ENCODE results near the gene ANKRD28. TPM values are rescaled to one million over a fixed set of nuclear protein-coding genes. Genes with fewer than 3 reads are reported as not detected.

The ANKRD28 gene
- total RNA-seq, 1 experiment from 2014 or later, result 113 TPM

GRCh38 chr3:15791525-15791924, 6.3 kb downstream of the ANKRD28 start:
- H3K79me2 ChIP-seq (ENCODE audit: low read length), result peaks cover 97% of the 10 kb centered on the region

DNA sequence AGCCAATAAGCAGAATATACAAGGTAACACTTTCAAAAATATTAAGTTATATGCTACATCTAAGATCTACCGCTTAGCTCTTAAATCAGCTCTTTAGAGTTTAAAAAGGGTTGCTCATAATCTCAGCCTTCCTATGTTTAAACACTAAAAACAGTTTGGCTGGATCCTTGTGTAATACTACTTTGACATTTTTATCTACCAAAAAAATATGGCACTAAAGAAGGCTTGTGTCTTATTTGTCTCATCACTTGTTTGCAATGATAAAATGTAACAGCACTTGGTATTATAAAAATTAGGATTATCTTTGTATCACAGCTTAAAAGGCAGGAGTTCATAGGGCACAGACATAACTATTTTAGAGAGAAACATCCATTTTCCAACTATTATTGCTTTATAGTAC, 9.8 kb downstream of the ANKRD28 start:
- H3K79me2 ChIP-seq (ENCODE audit: low read length), result peaks cover 97% of the 10 kb centered on the region
- no peaks in the 10 kb centered on the region for H3K27me3 ChIP-seq (ENCODE audit: low read length)
- H3K4me1 ChIP-seq (ENCODE audit: low read length), result peaks cover 16% of the 10 kb centered on the region
- no peak overlapping the region for H3K9ac ChIP-seq (ENCODE audit: low read length)
- no peaks in the 10 kb centered on the region for H4K20me1 ChIP-seq (ENCODE audit: insufficient read depth, low read depth, low read length)
- no peak overlapping the region for H2AFZ ChIP-seq (ENCODE audit: low read length)
- no peak overlapping the region for H3K4me3 ChIP-seq (ENCODE audit: low read length)
- no peaks in the 10 kb centered on the region for H3K9me3 ChIP-seq (ENCODE audit: low read length)
- no peak overlapping the region for H3K4me2 ChIP-seq (ENCODE audit: low read depth, low read length, poor library complexity, severe bottlenecking)
- DNase-seq, result no peak
- H3K36me3 ChIP-seq (ENCODE audit: insufficient read depth, low read length), result peaks cover 43% of the 10 kb centered on the region
- no peaks in the 10 kb centered on the region for H3K9me2 ChIP-seq (replicated peaks; ENCODE audit: insufficient read depth, low read length)
- no peak overlapping the region for H3K27ac ChIP-seq (ENCODE audit: low read length)

More at GRCh38 chr3:15791525-15791924, 6.3 kb downstream of the ANKRD28 start:
- peaks cover 37% of the 10 kb centered on the region for H3K36me3 ChIP-seq (ENCODE audit: insufficient read depth, low read length)
- H3K9me3 ChIP-seq (ENCODE audit: low read length), result no peaks in the 10 kb centered on the region
- H3K4me3 ChIP-seq (ENCODE audit: low read length), result no peak overlapping the region
- H3K9me2 ChIP-seq (replicated peaks; ENCODE audit: insufficient read depth, low read length), result no peaks in the 10 kb centered on the region
- no peak overlapping the region for H2AFZ ChIP-seq (ENCODE audit: low read length)
- H4K20me1 ChIP-seq (ENCODE audit: insufficient read depth, low read depth, low read length), result no peaks in the 10 kb centered on the region
- DNase-seq, result no peak
- H3K27ac ChIP-seq (ENCODE audit: low read length), result no peak overlapping the region
- no peak overlapping the region for H3K9ac ChIP-seq (ENCODE audit: low read length)
- H3K27me3 ChIP-seq (ENCODE audit: low read length), result no peaks in the 10 kb centered on the region
- H3K4me2 ChIP-seq (ENCODE audit: low read depth, low read length, poor library complexity, severe bottlenecking), result no peak overlapping the region
- H3K4me1 ChIP-seq (ENCODE audit: low read length), result peaks cover 32% of the 10 kb centered on the region

GRCh38 chr3:15787526-15787925, 10.3 kb downstream of the ANKRD28 start:
- H3K4me1 ChIP-seq (ENCODE audit: low read length), result peaks cover 16% of the 10 kb centered on the region
- peaks cover 97% of the 10 kb centered on the region for H3K79me2 ChIP-seq (ENCODE audit: low read length)
- H3K27ac ChIP-seq (ENCODE audit: low read length), result no peak overlapping the region
- no peak overlapping the region for H3K4me2 ChIP-seq (ENCODE audit: low read depth, low read length, poor library complexity, severe bottlenecking)
- H3K9ac ChIP-seq (ENCODE audit: low read length), result no peak overlapping the region
- no peak for DNase-seq
- no peak overlapping the region for H3K4me3 ChIP-seq (ENCODE audit: low read length)
- H3K36me3 ChIP-seq (ENCODE audit: insufficient read depth, low read length), result peaks cover 40% of the 10 kb centered on the region
- no peaks in the 10 kb centered on the region for H3K27me3 ChIP-seq (ENCODE audit: low read length)
- no peaks in the 10 kb centered on the region for H3K9me3 ChIP-seq (ENCODE audit: low read length)
- no peak overlapping the region for H2AFZ ChIP-seq (ENCODE audit: low read length)
- no peaks in the 10 kb centered on the region for H3K9me2 ChIP-seq (replicated peaks; ENCODE audit: insufficient read depth, low read length)
- H4K20me1 ChIP-seq (ENCODE audit: insufficient read depth, low read depth, low read length), result no peaks in the 10 kb centered on the region

DNA sequence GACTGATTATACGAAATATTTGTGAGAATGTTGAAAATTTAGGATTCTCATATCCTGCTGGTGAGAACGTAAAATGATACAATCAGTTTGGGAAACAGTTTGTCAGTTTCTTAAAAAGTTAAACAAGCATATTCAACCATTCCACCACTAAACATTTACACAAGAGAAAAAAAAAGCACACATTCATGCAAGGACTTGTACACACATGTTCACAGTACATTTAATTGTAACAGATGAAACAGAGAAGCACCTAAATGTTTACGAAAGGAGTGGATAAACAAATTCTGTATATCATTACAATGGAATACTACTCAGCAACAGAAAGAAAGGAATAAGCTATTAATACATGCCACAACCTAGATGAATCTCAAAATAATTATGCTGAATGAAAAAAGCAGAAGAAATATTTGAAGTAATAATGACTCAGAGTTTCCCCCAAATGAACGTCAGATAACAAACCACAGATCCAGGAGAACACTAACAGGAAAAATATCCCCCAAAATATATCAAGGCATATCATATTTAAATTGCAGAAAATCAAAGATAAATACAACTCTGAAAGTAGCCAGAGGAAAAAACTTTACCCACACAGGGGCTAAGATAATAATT, 14.3 kb downstream of the ANKRD28 start:
- H3K9ac ChIP-seq (ENCODE audit: low read length), result no peak overlapping the region

GRCh38 chr3:15782429-15782828, 15.3 kb downstream of the ANKRD28 start:
- Histone ChIP-seq H3K4me2 (ENCODE audit: low read depth, low read length, poor library complexity, severe bottlenecking) (no peak overlapping the region), H3K9me2 (replicated peaks; ENCODE audit: insufficient read depth, low read length) (no peaks in the 10 kb centered on the region), H3K27ac (ENCODE audit: low read length) (no peak overlapping the region), H3K4me1 (ENCODE audit: low read length) (peaks cover 12% of the 10 kb centered on the region), H4K20me1 (ENCODE audit: insufficient read depth, low read depth, low read length) (no peaks in the 10 kb centered on the region), H3K9ac (ENCODE audit: low read length) (no peak overlapping the region), H3K79me2 (ENCODE audit: low read length) (peaks cover 100% of the 10 kb centered on the region), H3K4me3 (ENCODE audit: low read length) (no peak overlapping the region), H3K9me3 (ENCODE audit: low read length) (no peaks in the 10 kb centered on the region), H3K36me3 (ENCODE audit: insufficient read depth, low read length) (peaks cover 22% of the 10 kb centered on the region; the same call in 1 of the 2 replicates), H2AFZ (ENCODE audit: low read length) (no peak overlapping the region), H3K27me3 (ENCODE audit: low read length) (no peaks in the 10 kb centered on the region)
- DNase-seq, result no peak

More for the DNA sequence above, 14.3 kb downstream of the ANKRD28 start:
- Histone ChIP-seq H3K4me1 (ENCODE audit: low read length) (peaks cover 16% of the 10 kb centered on the region), H3K27ac (ENCODE audit: low read length) (no peak overlapping the region), H3K79me2 (ENCODE audit: low read length) (peaks cover 98% of the 10 kb centered on the region), H3K27me3 (ENCODE audit: low read length) (no peaks in the 10 kb centered on the region), H3K36me3 (ENCODE audit: insufficient read depth, low read length) (peaks cover 16% of the 10 kb centered on the region; the same call in 1 of the 2 replicates), H3K9me2 (replicated peaks; ENCODE audit: insufficient read depth, low read length) (no peaks in the 10 kb centered on the region), H3K4me3 (ENCODE audit: low read length) (no peak overlapping the region), H2AFZ (ENCODE audit: low read length) (no peak overlapping the region), H3K9me3 (ENCODE audit: low read length) (no peaks in the 10 kb centered on the region), H3K4me2 (ENCODE audit: low read depth, low read length, poor library complexity, severe bottlenecking) (no peak overlapping the region), H4K20me1 (ENCODE audit: insufficient read depth, low read depth, low read length) (no peaks in the 10 kb centered on the region)
- DNase-seq, result no peak

DNA sequence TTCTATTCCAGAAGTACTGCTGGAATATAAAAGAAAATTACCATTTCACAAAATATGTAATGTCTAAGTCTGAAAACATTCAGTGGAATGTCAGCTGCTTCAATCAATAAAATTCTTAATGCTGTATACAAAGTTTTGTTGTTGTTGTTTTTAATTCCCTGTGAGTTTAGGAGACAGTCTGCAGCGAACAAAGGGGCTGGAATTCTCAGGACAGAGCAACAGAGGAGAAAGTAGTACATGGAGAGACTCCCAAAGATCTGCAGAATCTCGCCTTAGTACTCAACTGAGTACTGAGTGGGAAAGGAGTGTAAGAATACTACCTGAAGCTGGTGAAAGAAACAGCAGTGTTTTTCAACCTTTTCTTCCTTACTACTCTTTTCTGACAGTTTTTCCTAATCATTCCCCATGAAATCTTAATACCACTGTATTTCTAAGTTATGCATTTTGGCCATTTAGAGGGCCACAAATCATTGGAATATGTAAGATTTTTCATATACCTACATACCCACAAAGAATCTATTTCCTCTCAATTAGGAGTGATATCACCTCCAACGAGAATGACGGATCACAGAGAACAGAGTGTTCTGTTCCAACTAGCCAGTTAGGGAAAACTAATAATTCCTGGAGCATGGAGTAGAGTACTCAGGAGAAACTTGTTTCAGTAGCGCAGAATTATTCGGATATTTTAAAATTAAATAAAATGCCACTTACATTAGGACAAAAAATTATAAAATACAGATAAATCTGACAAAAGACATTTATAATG, 16.0 kb downstream of the ANKRD28 start:
- Histone ChIP-seq H3K4me1 (ENCODE audit: low read length) (peaks cover 9% of the 10 kb centered on the region), H3K79me2 (ENCODE audit: low read length) (peaks cover 99% of the 10 kb centered on the region), H3K36me3 (ENCODE audit: insufficient read depth, low read length) (peaks cover 22% of the 10 kb centered on the region; the same call in 1 of the 2 replicates), H2AFZ (ENCODE audit: low read length) (no peak overlapping the region), H3K4me3 (ENCODE audit: low read length) (no peak overlapping the region), H3K9me3 (ENCODE audit: low read length) (no peaks in the 10 kb centered on the region), H3K9ac (ENCODE audit: low read length) (no peak overlapping the region), H4K20me1 (ENCODE audit: insufficient read depth, low read depth, low read length) (no peaks in the 10 kb centered on the region), H3K9me2 (replicated peaks; ENCODE audit: insufficient read depth, low read length) (no peaks in the 10 kb centered on the region), H3K4me2 (ENCODE audit: low read depth, low read length, poor library complexity, severe bottlenecking) (no peak overlapping the region), H3K27ac (ENCODE audit: low read length) (no peak overlapping the region), H3K27me3 (ENCODE audit: low read length) (no peaks in the 10 kb centered on the region)
- DNase-seq, result no peak

GRCh38 chr3:15781131-15781530, 16.6 kb downstream of the ANKRD28 start:
- no peak for DNase-seq
- no peaks in the 10 kb centered on the region for H3K9me2 ChIP-seq (replicated peaks; ENCODE audit: insufficient read depth, low read length)
- H3K9me3 ChIP-seq (ENCODE audit: low read length), result no peaks in the 10 kb centered on the region
- no peak overlapping the region for H3K27ac ChIP-seq (ENCODE audit: low read length)
- peaks cover 99% of the 10 kb centered on the region for H3K79me2 ChIP-seq (ENCODE audit: low read length)
- H3K4me1 ChIP-seq (ENCODE audit: low read length), result peaks cover 13% of the 10 kb centered on the region
- H3K9ac ChIP-seq (ENCODE audit: low read length), result no peak overlapping the region
- H3K4me2 ChIP-seq (ENCODE audit: low read depth, low read length, poor library complexity, severe bottlenecking), result no peak overlapping the region
- no peak overlapping the region for H2AFZ ChIP-seq (ENCODE audit: low read length)
- peaks cover 22% of the 10 kb centered on the region; the same call in 1 of the 2 replicates for H3K36me3 ChIP-seq (ENCODE audit: insufficient read depth, low read length)
- H4K20me1 ChIP-seq (ENCODE audit: insufficient read depth, low read depth, low read length), result no peaks in the 10 kb centered on the region
- no peak overlapping the region for H3K4me3 ChIP-seq (ENCODE audit: low read length)
- H3K27me3 ChIP-seq (ENCODE audit: low read length), result no peaks in the 10 kb centered on the region

- Histone ChIP-seq H3K79me2 (ENCODE audit: low read length) (peaks cover 99% of the 10 kb centered on the region), H3K36me3 (ENCODE audit: insufficient read depth, low read length) (peaks cover 17% of the 10 kb centered on the region; the same call in 1 of the 2 replicates), H4K20me1 (ENCODE audit: insufficient read depth, low read depth, low read length) (no peaks in the 10 kb centered on the region), H2AFZ (ENCODE audit: low read length) (no peak overlapping the region), H3K9ac (ENCODE audit: low read length) (no peak overlapping the region), H3K4me3 (ENCODE audit: low read length) (no peak overlapping the region), H3K27me3 (ENCODE audit: low read length) (no peaks in the 10 kb centered on the region), H3K4me2 (ENCODE audit: low read depth, low read length, poor library complexity, severe bottlenecking) (no peak overlapping the region), H3K27ac (ENCODE audit: low read length) (no peak overlapping the region), H3K9me2 (replicated peaks; ENCODE audit: insufficient read depth, low read length) (no peaks in the 10 kb centered on the region), H3K4me1 (ENCODE audit: low read length) (peaks cover 22% of the 10 kb centered on the region), H3K9me3 (ENCODE audit: low read length) (no peaks in the 10 kb centered on the region)
- no peak for DNase-seq
These were observed 18.7 kb downstream of the ANKRD28 start for GRCh38 chr3:15779111-15779510.

Measured in Karpas-422 (cell line).